ENCODE data around the gene APCDD1L.
"Not testable (repeated sequence)": the region's sequence is repeated elsewhere in the genome, so short reads cannot be mapped to it uniquely, and the experiment has no call there.

APCDD1L gene

DNA sequence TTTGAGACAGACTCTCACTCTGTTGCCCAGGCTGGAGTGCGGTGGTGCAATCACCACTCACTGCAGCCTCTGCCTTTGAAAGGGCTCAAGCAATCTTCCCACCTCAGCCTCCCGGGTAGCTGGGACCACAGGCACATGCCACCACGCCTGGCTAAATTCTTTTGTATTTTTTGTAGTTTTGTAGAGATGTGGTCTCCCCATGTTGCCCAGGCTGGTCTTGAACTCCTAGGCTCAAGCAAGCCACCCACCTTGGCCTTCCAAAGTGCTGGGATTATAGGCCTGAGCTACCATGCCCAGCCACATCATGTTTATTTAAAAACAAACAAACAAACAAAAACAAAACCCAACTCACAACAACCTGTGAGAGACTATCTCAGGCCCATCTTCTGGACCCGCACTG is 29.7 kb upstream of the APCDD1L start:
- no peak for DNase-seq

DNA sequence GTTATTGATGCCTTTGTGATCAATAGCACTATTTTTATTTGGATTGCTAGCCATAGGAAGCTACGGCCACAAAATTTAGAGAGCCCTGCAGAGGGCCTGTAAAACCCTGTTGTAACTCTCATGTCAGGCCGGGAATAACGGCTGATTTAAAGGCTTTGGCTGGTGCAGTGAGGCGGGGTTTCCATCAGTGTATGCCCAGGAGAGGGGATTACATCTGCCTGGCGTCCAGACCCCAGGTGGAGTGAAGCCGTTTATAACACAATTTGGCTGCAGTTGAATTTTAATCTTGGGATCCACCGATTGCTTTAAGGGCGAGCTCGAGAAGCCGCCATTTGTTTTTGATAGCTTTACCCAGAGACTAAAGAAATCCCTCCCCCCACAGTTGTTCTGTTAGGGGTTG is 29.1 kb upstream of the APCDD1L start:
- DNase-seq: no peak

DNA sequence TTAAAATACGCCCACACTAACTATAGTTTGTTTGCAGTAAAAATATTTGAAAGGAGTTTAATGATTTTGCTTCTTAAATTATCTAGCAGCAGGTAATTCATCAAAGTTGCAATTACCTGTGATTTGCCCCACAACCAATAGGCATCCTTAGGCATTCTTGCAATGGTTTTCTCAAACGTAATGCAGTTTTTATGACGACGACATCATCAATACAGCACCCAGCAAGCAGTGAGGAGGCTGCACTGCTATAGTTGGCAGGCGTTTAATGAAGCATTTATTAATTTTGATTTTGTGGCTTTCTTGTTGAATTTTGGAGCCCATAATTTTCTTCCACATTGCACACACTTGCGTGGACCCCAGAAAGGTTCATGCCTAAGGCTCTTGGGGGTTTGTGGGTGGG is 28.1 kb upstream of the APCDD1L start:
- no peak for DNase-seq

DNA sequence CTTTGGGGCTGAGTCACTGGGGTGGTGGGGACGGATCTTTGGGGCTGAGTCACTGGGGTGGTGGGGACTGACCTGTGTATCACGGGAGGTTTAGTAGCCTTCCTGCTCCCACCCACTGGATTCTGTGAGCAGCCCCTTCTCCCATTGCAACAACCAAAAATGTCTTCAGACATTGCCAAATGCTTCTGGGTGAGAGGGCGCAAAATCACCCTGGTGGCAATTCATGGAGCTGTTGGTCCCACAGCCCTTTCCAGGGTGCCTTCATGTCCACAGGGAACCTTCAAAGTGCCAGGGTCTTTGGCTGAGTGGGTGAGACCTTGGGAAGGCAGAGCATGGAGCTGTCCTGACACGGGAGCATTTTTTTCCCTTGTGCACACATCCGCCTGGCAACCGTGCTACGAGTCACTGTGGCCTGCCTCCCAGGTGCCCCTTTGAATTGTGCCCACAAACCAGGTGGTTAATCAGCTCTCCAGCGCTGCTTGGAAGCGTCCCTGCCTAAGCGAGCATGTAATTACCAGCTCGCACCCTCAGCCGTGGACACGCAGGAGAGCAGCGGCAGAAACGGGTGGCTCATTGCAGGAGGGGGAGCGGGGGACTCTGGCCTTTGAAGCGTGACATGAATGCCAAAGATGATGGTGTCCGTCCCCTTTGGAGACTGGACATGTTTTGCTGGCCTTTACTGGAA is 27.4 kb upstream of the APCDD1L start:
- no peak for DNase-seq

DNA sequence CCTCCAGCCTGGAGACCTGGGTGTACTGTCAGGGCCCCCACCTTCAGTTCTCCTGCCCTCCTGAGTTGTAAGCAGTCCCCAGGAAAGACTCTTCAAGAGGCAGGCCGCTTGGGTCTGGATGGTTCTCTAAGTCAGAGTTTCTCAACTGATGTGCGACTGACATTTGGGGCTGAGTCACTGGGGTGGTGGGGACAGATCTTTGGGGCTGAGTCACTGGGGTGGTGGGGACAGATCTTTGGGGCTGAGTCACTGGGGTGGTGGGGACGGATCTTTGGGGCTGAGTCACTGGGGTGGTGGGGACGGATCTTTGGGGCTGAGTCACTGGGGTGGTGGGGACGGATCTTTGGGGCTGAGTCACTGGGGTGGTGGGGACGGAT is 26.8 kb upstream of the APCDD1L start:
- DNase-seq: not testable (repeated sequence)

DNA sequence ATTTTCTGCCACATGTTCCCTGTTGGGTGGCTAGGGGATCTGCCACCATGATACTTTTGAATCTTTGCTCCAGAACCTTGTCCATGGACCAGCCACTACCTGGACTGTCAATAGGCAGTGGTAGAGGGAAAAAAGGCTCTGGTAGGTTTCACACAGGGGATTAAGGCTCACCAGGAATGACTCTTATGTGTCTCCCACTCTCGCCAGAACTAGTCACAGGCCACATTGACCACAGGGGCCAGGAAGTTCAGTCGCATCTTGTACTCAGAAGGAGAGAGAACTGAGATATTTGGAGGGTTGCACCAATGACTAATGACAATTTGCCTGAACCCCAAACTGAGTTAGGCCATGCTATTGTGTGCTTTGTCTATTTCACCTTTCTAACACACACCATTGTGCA is 23.6 kb upstream of the APCDD1L start:
- no peak for DNase-seq

DNA sequence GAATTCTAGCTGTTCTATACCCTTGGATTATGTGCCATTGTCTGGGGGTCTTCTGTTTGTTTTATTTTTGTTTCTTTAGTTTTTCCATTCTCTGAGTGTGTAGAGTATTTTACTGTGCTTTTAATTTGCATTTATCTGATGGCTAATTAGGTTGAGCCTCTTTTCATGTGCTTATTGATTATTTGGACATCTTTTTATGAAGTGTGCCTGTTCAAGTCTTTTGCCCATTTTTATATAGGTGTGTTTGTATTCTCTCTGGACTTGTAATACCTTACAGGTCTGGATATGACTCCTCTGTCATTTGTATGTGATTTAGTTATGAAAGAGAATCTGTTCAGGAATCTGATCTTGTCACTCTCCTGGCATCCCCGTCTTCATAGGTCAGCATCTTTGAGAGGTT is 22.6 kb upstream of the APCDD1L start:
- no peak for DNase-seq

DNA sequence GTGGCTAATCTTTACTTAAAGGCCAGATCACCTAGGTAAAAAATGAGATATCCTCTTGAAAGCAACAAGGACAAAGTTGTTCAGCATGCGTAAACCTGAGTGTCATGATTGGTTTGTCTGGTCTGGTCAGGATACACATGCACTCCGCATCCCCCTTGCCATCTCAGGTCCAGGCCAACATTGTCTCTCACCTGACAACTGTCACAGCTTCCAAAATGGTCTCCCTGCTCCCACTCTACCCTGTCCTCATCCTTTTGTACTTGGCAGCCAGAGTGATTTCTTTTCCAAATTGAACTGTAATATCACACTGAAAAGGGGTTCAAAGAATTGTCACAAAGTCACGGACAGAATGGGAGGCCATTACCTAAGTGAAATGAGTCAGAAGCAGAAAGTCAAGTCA is 21.1 kb upstream of the APCDD1L start:
- no peak for DNase-seq

DNA sequence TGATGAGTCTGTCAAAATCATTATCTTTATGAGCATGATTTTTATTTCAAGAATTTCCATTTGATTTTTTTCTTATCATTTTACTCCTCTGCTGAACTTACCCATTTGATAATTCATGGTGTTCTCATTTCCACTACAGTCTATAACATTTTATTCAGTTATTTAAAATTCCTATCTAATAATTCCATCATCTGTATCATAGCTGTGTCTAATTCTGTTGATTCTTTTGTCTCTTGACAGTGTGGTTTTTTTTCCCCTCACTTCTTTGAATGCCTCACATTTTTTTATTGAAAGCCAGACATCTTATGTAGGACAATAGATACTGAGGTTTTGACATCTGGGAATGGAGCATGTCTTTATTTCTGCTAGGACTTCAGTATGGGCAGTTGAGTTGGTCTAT is 16.5 kb upstream of the APCDD1L start:
- no peak for DNase-seq

DNA sequence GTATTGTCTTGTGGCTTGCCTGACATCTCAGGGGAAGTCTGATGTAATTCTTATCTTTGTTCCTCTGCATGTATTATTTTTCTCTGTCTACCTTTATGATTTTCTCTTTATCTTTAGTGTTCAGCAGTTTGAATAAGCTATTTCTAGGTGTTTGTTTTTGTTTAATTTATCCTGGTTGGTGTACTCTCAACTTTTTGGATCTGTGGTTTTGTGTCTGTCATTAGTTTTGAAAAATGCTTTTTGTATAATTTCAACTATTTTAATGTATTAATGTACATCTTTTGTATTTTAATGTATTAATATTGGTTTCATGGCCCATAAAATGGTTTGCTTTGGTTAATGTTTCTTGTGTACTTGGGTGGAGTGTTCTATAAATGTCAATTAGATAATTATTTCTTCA is 15.9 kb upstream of the APCDD1L start:
- DNase-seq: no peak

DNA sequence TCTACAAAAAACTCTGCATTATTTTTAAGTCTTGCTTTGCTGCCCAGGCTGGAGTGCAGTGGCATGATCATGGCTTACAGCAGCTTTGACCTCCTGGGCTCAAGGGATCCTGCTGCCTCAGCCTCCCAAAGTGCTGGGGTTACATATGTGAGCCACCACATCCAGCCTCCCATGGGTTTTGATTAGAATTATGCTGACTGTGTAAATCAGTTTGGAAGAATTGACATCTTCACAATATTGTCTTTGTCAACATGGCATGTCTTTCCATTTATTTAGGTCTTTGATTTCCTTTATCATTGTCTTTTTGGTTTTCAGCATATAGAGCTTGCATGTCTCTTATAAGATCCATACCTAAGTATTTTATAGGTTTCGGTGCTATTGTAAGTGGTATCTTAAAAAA is 13.2 kb upstream of the APCDD1L start:
- DNase-seq: no peak

DNA sequence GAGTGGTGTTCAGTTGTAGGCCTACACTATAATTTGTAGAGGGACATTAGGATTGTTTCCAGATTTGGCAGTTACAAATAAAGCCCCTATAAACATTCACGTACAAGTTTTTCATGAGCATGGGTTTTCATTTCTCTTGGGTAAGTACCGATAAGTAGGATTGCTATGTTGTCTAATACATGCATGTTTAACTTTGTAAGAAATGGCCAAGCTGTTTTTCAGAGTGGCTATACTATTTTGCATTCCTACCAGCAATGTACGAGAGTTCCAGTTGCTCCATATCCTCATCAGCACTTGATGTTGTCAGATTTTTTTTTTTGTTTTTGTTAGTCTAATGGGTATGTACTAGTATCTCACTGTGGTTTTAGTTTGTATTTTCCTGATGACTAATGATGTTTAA is 11.2 kb upstream of the APCDD1L start:
- no peak for DNase-seq

DNA sequence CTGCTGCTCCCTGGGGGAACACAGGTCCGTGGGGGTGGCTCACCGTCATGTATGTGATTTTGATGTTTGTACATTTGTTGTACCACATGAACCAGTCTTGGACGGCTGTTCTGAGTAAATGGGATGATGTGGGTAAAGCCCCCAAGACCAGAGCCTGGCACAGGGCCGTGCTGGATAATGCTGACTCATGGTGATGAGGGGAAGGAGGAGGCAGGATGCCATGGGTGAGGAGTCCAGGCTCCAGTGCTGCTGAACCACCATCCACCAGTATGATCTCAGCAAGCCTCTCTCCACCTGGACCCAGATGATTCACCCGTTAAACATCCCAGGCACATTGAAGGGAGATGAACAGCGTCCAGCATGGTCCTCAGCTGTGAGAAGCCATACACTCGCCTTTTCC is 9.6 kb upstream of the APCDD1L start:
- DNase-seq: no peak

DNA sequence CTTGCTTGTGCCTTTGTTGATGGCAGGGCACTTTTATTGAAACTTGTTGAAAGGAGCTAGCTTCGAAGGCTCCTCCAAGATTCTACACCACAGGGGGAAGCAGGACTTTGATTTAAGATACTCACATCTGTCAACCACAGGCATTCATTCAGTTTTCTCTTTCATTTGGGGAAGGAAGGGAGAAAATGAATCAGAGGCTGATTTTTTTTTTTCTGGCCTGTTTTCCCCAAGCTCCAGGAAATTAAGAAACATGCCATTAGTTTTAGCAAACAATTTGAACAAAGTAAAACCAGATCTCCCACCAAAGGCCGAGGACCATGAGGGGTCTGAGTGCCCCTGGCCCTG is 8.7 kb upstream of the APCDD1L start:
- no peak for DNase-seq

DNA sequence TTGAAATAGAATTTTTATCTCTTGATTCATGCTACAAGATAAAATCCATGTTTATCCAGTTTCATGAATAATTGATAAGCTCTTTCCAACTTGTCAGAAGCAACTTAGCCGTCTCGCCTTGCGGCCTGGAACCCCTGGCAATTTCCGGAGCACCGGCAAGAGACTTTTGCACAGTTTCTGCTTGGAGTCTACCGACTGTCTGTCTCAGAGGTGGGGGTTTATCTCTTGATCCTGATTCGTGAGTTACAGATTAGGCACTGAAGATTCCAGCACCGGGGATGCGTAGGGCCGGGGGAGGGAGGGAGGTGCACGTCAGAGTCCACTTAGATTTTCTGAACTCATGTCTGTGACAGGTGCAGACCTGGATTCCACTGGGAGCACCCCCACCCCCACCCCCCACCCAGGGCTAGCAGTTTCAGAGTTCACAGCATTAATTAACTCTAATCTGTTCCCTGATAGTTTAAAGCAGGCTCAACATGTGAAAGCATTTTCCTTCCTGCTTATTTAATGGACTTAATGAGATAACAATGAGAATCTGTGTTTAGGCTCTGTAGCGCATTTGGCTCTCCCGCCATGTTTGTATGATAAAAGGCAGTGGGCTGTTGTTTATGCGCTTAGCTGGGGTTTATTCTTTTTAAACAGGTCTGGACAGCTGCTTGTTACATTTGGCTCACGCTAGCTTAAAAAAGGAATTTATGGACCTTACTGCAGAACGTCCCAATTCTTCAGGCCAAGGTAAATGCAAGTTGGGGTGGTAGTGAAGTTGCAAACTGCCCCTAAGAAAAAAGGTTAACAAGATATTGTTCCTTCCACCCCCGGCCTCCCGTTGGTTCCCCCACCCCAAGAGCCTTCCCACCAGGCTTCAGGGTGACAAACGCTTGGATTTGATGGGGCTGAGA is 8.1 kb upstream of the APCDD1L start:
- no peak for DNase-seq

DNA sequence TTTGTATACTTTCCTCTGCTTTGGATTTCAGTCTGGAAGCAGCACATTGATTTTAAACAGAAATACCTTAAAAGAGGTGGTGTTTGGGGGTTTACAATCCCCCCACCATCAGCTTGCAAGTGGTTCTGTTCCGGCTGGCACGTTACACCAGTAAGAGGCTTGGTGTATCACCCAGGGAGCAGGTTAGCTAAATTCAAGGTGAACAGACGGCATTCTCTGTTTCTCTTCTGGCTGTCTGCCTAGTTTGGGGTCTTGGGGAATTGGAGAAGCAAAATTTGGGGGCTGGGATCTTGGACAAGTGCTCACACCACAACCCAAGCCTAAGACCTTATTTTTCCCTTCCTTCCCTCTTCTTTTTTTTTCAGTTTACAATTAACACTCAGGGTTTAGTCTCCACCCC is 7.5 kb upstream of the APCDD1L start:
- no peak for DNase-seq

DNA sequence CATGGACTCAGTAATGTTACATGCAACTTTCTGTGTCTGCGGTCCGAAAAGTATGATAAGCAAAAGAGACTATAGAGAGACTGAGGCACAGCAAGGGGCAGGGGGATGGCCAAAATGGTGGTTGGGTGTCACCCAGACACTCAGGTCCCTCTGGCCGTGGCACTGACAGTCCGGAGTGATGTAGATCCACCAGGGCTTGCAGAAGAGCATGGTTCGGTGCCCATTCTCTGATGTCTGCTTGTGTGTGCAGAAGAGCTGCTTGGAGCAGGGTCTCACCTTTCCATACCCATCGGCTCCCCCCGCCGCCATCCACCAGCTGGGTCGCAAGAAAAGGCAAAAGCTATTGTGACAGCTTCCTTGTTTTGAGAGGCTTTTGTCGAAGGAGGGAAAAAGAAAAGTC is 6.6 kb upstream of the APCDD1L start:
- DNase-seq: no peak

DNA sequence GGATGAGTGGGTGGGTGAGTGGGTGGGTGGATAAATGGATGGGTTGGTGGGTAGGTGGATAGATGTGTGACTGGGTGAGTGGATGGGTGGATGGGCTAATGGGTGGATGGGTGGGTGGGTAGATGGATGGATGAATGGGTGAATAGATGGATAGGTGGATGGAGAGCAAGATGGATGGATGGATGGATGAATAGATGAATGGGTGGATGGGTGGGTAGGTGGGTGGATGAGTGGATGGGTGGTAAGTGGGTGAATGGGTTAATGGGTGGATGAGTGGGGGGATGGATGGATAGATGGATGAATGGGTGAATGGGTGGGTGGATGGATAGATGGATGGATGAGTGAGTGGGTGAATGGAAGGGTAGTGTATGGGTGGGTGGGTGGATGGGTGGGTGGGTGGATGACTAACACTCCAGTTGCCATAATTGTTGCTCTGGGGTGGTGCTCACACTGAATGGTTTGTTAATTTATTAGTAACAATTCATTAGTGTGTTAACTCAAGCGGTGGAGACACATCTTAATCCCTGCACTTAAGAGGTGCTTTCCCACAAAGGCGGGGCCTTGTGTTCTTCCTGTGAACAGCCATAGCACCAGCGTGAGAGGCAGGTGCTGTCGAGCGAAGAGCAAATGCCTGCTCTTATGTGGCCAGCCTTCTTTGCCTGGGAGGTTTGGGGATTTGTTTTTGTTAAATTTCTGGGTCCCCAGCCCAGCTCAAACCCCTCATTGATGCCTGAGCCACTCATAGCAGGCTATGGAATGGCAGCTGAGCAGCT is 4.9 kb upstream of the APCDD1L start:
- no peak for DNase-seq

DNA sequence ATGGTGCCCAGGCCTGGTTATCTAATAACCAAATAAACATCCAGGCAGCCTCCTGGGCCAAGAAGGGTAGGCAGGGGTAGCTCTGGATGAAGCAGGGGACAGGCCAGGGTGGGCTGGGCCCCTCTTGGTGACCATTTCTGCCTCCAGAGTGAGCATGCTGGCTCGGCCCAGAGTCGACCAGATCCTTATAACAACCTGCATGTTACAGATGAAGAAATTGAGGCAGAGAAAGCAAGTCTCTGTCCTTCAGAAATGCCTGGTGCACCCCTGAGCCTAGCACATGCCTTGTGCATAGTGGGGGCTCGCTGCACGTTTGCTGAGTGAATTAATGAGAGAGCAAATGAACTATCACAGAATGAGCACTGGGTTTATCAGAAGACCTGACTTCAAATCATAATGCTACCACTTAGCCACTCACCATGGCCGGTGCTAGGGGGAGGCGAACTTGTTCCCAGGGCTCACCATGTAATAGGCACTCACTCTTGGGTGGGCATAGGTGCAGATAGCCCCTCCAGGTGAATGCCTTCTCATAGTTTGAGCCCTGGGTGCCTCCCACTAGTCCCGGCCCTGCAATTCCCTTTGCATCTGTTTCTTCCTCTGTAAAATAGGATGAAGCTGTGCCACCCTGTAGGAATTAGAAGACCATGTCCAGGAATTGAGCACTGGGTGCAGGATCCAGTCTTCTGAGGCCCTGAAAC is 3.8 kb upstream of the APCDD1L start:
- no peak for DNase-seq

DNA sequence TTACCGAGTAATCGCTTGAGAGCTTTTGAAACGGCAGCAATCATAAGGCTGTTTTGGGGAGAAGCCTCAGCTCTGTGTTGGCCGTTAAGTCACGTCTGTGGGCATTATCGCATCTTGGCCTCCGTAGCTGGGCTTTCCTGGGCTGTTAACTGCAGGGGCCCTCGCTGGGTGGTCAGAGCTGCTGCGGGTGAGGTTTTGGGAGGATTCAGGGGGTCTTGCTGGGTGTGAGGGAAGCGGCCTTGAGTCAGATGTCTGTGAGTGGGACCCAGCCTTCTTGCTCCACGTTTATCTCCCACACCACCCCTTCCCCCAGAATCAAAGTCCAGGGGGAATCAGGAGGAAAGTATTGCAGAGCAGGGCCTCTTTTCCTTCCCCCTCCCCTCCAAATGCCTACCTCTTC is 3.2 kb upstream of the APCDD1L start:
- DNase-seq: no peak

DNA sequence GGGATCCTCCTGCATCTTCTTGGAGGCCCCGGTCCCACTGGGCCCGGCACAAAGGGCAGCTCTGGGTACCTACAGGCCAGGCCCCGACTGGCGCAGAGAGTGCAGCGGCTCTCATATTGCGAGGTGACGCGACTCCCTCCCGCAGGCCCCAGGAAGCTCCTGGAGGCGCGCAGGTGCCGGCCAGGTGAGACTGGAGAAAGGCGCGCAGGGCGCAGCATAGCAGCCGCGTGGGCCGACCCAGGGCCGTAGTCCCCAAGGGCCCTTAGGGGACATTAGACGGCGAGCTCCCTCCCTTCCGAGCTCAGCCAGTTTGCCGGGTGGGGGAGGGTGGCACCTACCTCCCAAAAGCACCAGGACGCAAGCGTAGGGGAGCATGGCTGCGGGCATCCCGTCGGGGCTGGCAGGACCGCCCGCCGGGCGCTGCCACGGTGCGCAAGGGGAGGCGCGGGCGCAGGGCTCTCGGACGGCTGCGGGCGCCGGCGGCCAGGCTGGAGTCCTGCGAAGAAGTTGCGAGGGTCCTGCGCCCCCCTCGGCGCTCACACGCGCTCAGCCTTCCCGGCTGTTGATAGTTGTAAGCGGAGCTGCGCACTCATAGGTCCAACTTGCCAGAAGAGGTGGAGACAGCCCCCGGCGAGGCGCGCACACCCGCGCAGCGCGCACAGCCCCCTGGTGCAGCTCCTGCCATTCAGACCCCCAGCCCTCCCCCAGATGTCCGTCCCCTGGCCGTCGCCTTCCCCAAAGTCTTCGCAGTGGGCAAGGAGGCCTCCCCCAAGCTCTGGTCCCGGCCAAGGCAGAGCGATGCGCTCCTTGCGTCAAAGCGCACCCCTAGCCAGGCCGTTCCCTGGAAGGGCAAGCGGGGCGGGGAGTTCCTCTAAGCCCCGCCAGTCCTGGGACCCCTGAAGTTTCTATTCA is 622 bp downstream of the APCDD1L start:
- no peak for DNase-seq

DNA sequence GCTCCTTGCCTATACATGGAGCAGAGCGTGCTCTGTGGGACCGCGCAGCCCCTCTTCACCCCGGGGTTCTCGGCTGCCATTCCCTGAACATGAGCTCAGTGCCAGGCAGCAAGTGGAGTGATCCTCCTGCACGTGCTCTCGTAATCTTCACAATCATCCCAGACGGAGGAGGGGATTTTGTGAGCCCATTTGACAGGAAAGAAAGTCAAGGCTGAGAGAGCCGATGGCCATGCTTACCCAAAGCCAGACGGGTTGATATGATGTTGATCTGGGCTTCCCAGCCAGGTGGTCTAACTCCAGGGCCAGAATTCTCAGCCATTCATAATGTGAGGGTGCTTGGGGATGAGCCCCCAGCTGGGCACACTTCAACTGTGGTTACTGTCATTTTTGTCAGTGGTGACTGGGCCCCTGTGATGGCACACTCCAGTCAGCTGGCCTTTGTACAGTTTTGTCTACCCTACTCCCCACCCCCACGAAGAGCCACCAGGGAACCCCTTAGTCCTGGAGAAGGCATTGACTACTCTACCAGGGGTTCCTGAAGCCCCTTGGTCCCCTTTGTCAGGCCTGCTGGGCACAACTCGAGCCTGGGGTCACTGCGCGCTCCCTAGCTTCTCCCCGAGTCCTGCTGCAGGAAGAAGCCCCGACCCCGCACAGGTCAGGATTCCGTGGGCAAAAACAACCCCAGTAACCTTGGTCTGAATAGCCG is 1.5 kb downstream of the APCDD1L start:
- DNase-seq: no peak

Data from hematopoietic multipotent progenitor cell treated with erythropoietin and hydrocortisone succinate and interleukin-3 and kit ligand, for 8 days (in vitro differentiated cells).